ENCODE data around the gene IGF2BP2.
"Not testable (repeated sequence)": the region's sequence is repeated elsewhere in the genome, so short reads cannot be mapped to it uniquely, and the experiment has no call there.

IGF2BP2 gene

GRCh38 chr3:185685231-185686035 lies 139.4 kb downstream of the IGF2BP2 start:
- H3K27ac ChIP-seq (ENCODE audit: low read depth, low read length) = no peak overlapping the region
- no peaks in the 10 kb centered on the region for H3K9me3 ChIP-seq (ENCODE audit: insufficient read depth, low read depth, low read length)
- H3K27me3 ChIP-seq (ENCODE audit: insufficient read depth, low read length) = no peaks in the 10 kb centered on the region
- H3K4me1 ChIP-seq (ENCODE audit: insufficient read depth, low read length) = peaks cover 8% of the 10 kb centered on the region; the same call in 1 of the 2 replicates
- no peak overlapping the region for H3K9ac ChIP-seq (ENCODE audit: low read depth, low read length)
- H3K4me3 ChIP-seq (ENCODE audit: low read length) = no peak overlapping the region
- WGBS = 97% methylated on average over 9 of the region's 9 CpGs
- peaks cover 85% of the 10 kb centered on the region for H3K36me3 ChIP-seq (ENCODE audit: insufficient read depth, low read length)

- Histone ChIP-seq H3K9ac (ENCODE audit: low read depth, low read length) (no peak overlapping the region), H3K27me3 (ENCODE audit: insufficient read depth, low read length) (no peaks in the 10 kb centered on the region), H3K4me3 (ENCODE audit: low read length) (no peak overlapping the region), H3K4me1 (ENCODE audit: insufficient read depth, low read length) (no peaks in the 10 kb centered on the region), H3K27ac (ENCODE audit: low read depth, low read length) (no peak overlapping the region), H3K9me3 (ENCODE audit: insufficient read depth, low read depth, low read length) (no peaks in the 10 kb centered on the region), H3K36me3 (ENCODE audit: insufficient read depth, low read length) (peaks cover 75% of the 10 kb centered on the region)
- WGBS = 92% methylated on average over 4 of the region's 4 CpGs
Measured at GRCh38 chr3:185680231-185680630, 144.6 kb downstream of the IGF2BP2 start.

GRCh38 chr3:185678027-185678426 lies 146.8 kb downstream of the IGF2BP2 start:
- peaks cover 76% of the 10 kb centered on the region for H3K36me3 ChIP-seq (ENCODE audit: insufficient read depth, low read length)
- 75% methylated on average over 1 of the region's 1 CpG for WGBS
- no peak overlapping the region for H3K9ac ChIP-seq (ENCODE audit: low read depth, low read length)
- H3K27me3 ChIP-seq (ENCODE audit: insufficient read depth, low read length) = no peaks in the 10 kb centered on the region
- H3K4me3 ChIP-seq (ENCODE audit: low read length) = no peak overlapping the region
- no peaks in the 10 kb centered on the region for H3K4me1 ChIP-seq (ENCODE audit: insufficient read depth, low read length)
- H3K27ac ChIP-seq (ENCODE audit: low read depth, low read length) = no peak overlapping the region
- no peaks in the 10 kb centered on the region for H3K9me3 ChIP-seq (ENCODE audit: insufficient read depth, low read depth, low read length)

GRCh38 chr3:185677146-185677829 lies 147.6 kb downstream of the IGF2BP2 start:
- WGBS = 100% methylated on average over 1 of the region's 1 CpG
- peaks cover 76% of the 10 kb centered on the region for H3K36me3 ChIP-seq (ENCODE audit: insufficient read depth, low read length)
- no peak overlapping the region for H3K4me3 ChIP-seq (ENCODE audit: low read length)
- H3K4me1 ChIP-seq (ENCODE audit: insufficient read depth, low read length) = no peaks in the 10 kb centered on the region
- no peak overlapping the region for H3K9ac ChIP-seq (ENCODE audit: low read depth, low read length)
- H3K9me3 ChIP-seq (ENCODE audit: insufficient read depth, low read depth, low read length) = no peaks in the 10 kb centered on the region
- H3K27me3 ChIP-seq (ENCODE audit: insufficient read depth, low read length) = no peaks in the 10 kb centered on the region
- no peak overlapping the region for H3K27ac ChIP-seq (ENCODE audit: low read depth, low read length)

GRCh38 chr3:185667574-185667973 lies 157.3 kb downstream of the IGF2BP2 start:
- Histone ChIP-seq H3K4me1 (ENCODE audit: insufficient read depth, low read length) (no peaks in the 10 kb centered on the region), H3K27me3 (ENCODE audit: insufficient read depth, low read length) (no peaks in the 10 kb centered on the region), H3K36me3 (ENCODE audit: insufficient read depth, low read length) (peaks cover 72% of the 10 kb centered on the region), H3K4me3 (ENCODE audit: low read length) (no peak overlapping the region), H3K27ac (ENCODE audit: low read depth, low read length) (no peak overlapping the region), H3K9me3 (ENCODE audit: insufficient read depth, low read depth, low read length) (no peaks in the 10 kb centered on the region), H3K9ac (ENCODE audit: low read depth, low read length) (no peak overlapping the region)
- WGBS = 96% methylated on average over 4 of the region's 4 CpGs

GRCh38 chr3:185663929-185664328 lies 160.9 kb downstream of the IGF2BP2 start:
- H3K9me3 ChIP-seq (ENCODE audit: insufficient read depth, low read depth, low read length) = no peaks in the 10 kb centered on the region
- no peak overlapping the region for H3K4me3 ChIP-seq (ENCODE audit: low read length)
- no peak overlapping the region for H3K9ac ChIP-seq (ENCODE audit: low read depth, low read length)
- WGBS = 96% methylated on average over 5 of the region's 5 CpGs
- H3K4me1 ChIP-seq (ENCODE audit: insufficient read depth, low read length) = peaks cover 4% of the 10 kb centered on the region; the same call in 1 of the 2 replicates
- no peaks in the 10 kb centered on the region for H3K27me3 ChIP-seq (ENCODE audit: insufficient read depth, low read length)
- H3K27ac ChIP-seq (ENCODE audit: low read depth, low read length) = no peak overlapping the region
- H3K36me3 ChIP-seq (ENCODE audit: insufficient read depth, low read length) = peaks cover 36% of the 10 kb centered on the region

- Histone ChIP-seq H3K4me1 (ENCODE audit: insufficient read depth, low read length) (peaks cover 4% of the 10 kb centered on the region; the same call in 1 of the 2 replicates), H3K27ac (ENCODE audit: low read depth, low read length) (no peak overlapping the region)
- WGBS = 92% methylated on average over 4 of the region's 4 CpGs
Measured at GRCh38 chr3:185661772-185662171, 163.1 kb downstream of the IGF2BP2 start.

GRCh38 chr3:185661296-185661695 lies 163.5 kb downstream of the IGF2BP2 start:
- H3K36me3 ChIP-seq (ENCODE audit: insufficient read depth, low read length) = peaks cover 37% of the 10 kb centered on the region
- not testable (repeated sequence) for H3K9me3 ChIP-seq (ENCODE audit: insufficient read depth, low read depth, low read length); H3K9ac ChIP-seq (ENCODE audit: low read depth, low read length); H3K27me3 ChIP-seq (ENCODE audit: insufficient read depth, low read length); H3K4me3 ChIP-seq (ENCODE audit: low read length); H3K4me1 ChIP-seq (ENCODE audit: insufficient read depth, low read length); H3K27ac ChIP-seq (ENCODE audit: low read depth, low read length)
- WGBS = 94% methylated on average over 10 of the region's 10 CpGs

More at GRCh38 chr3:185661772-185662171, 163.1 kb downstream of the IGF2BP2 start:
- no peak overlapping the region for H3K9ac ChIP-seq (ENCODE audit: low read depth, low read length)
- peaks cover 35% of the 10 kb centered on the region for H3K36me3 ChIP-seq (ENCODE audit: insufficient read depth, low read length)
- no peak overlapping the region for H3K4me3 ChIP-seq (ENCODE audit: low read length)
- no peaks in the 10 kb centered on the region for H3K27me3 ChIP-seq (ENCODE audit: insufficient read depth, low read length)
- H3K9me3 ChIP-seq (ENCODE audit: insufficient read depth, low read depth, low read length) = no peaks in the 10 kb centered on the region

GRCh38 chr3:185659942-185660921 lies 164.6 kb downstream of the IGF2BP2 start:
- no peak overlapping the region for H3K4me3 ChIP-seq (ENCODE audit: low read length)
- no peak overlapping the region for H3K27ac ChIP-seq (ENCODE audit: low read depth, low read length)
- no peaks in the 10 kb centered on the region for H3K27me3 ChIP-seq (ENCODE audit: insufficient read depth, low read length)
- peaks cover 4% of the 10 kb centered on the region; the same call in 1 of the 2 replicates for H3K4me1 ChIP-seq (ENCODE audit: insufficient read depth, low read length)
- peaks cover 43% of the 10 kb centered on the region for H3K36me3 ChIP-seq (ENCODE audit: insufficient read depth, low read length)
- 63% methylated on average over 18 of the region's 18 CpGs for WGBS
- no peak overlapping the region for H3K9ac ChIP-seq (ENCODE audit: low read depth, low read length)
- H3K9me3 ChIP-seq (ENCODE audit: insufficient read depth, low read depth, low read length) = no peaks in the 10 kb centered on the region

- peaks cover 4% of the 10 kb centered on the region; the same call in 1 of the 2 replicates for H3K4me1 ChIP-seq (ENCODE audit: insufficient read depth, low read length)
- peaks cover 51% of the 10 kb centered on the region for H3K36me3 ChIP-seq (ENCODE audit: insufficient read depth, low read length)
- no peak overlapping the region for H3K9ac ChIP-seq (ENCODE audit: low read depth, low read length)
- H3K27me3 ChIP-seq (ENCODE audit: insufficient read depth, low read length) = no peaks in the 10 kb centered on the region
- 94% methylated on average over 1 of the region's 1 CpG for whole genome bisulfite sequencing
- H3K4me3 ChIP-seq (ENCODE audit: low read length) = no peak overlapping the region
- no peak overlapping the region for H3K27ac ChIP-seq (ENCODE audit: low read depth, low read length)
- no peaks in the 10 kb centered on the region for H3K9me3 ChIP-seq (ENCODE audit: insufficient read depth, low read depth, low read length)
Measured at GRCh38 chr3:185658943-185659342, 165.9 kb downstream of the IGF2BP2 start.
